NOMO-1 treated with DMSO at 0.1 percent for 48 hours (cell line): Measurements from ENCODE around the gene SLC20A1.
"Not testable (repeated sequence)": the region's sequence is repeated elsewhere in the genome, so short reads cannot be mapped to it uniquely, and the experiment has no call there.

Source experiments
- DNase-seq: peaks from one replicate; lab custom pipeline; 2025; ENCODE audit not compliant: unreplicated experiment; lab: John Stamatoyannopoulos, UW

Gene SLC20A1

GRCh38 chr2:112645310-112646101, at the start of gene SLC20A1:
Gene SLC20A1, plus strand, starts transcription at chr2:112645939. Its CDS starts 890 bp downstream, at chr2:112646829.
- peak; percentile 92 for DNase-seq

GRCh38 chr2:112597537-112598322, 48.0 kb upstream of the SLC20A1 start:
- DNase-seq, result no peak

GRCh38 chr2:112600634-112601033, 45.1 kb upstream of the SLC20A1 start:
- no peak for DNase-seq

GRCh38 chr2:112601754-112602153, 44.0 kb upstream of the SLC20A1 start:
- DNase-seq, result no peak

GRCh38 chr2:112602917-112603316, 42.8 kb upstream of the SLC20A1 start:
- DNase-seq, result no peak

- no peak for DNase-seq
These were observed 42.0 kb upstream of the SLC20A1 start for GRCh38 chr2:112603731-112604130.

- DNase-seq, result no peak
These were observed 40.8 kb upstream of the SLC20A1 start for GRCh38 chr2:112604952-112605351.

GRCh38 chr2:112605926-112606325, 39.8 kb upstream of the SLC20A1 start:
- DNase-seq, result no peak

- no peak for DNase-seq
These were observed 39.2 kb upstream of the SLC20A1 start for GRCh38 chr2:112606547-112606946.

GRCh38 chr2:112607680-112608438, 37.9 kb upstream of the SLC20A1 start:
- no peak for DNase-seq

GRCh38 chr2:112609320-112609719, 36.4 kb upstream of the SLC20A1 start:
- not testable (repeated sequence) for DNase-seq

GRCh38 chr2:112612283-112612682, 33.5 kb upstream of the SLC20A1 start:
- DNase-seq, result not testable (repeated sequence)

- no peak for DNase-seq
These were observed 31.4 kb upstream of the SLC20A1 start for GRCh38 chr2:112614201-112614840.

GRCh38 chr2:112615051-112615450, 30.7 kb upstream of the SLC20A1 start:
- DNase-seq, result no peak

- DNase-seq, result not testable (repeated sequence)
These were observed 29.9 kb upstream of the SLC20A1 start for GRCh38 chr2:112615798-112616197.

GRCh38 chr2:112618383-112618782, 27.4 kb upstream of the SLC20A1 start:
- DNase-seq, result peak; percentile 28

GRCh38 chr2:112621790-112622527, 23.8 kb upstream of the SLC20A1 start:
- no peak for DNase-seq

- no peak for DNase-seq
These were observed 23.2 kb upstream of the SLC20A1 start for GRCh38 chr2:112622528-112622849.

GRCh38 chr2:112623913-112624777, 21.6 kb upstream of the SLC20A1 start:
- peak; percentile 70 for DNase-seq
